GM18517 (cell line): ENCODE results near the gene DCST1.

Experiments
- ATAC-seq: cut with Tn5 transposase; IDR thresholded peaks from one replicate; pipeline ENCODE4 v1.9.1; 2021; ENCODE audit warnings: mild to moderate bottlenecking, moderate library complexity; ENCODE audit not compliant: unreplicated experiment

Gene DCST1

GRCh38 chr1:155051342-155051776 is 17.7 kb downstream of the DCST1 start:
- peak; percentile 34 for ATAC-seq

GRCh38 chr1:155051777-155052398 is 18.3 kb downstream of the DCST1 start:
- ATAC-seq: no peak

- ATAC-seq: no peak
Observed at GRCh38 chr1:155052439-155053395, 19.1 kb downstream of the DCST1 start.

DNA sequence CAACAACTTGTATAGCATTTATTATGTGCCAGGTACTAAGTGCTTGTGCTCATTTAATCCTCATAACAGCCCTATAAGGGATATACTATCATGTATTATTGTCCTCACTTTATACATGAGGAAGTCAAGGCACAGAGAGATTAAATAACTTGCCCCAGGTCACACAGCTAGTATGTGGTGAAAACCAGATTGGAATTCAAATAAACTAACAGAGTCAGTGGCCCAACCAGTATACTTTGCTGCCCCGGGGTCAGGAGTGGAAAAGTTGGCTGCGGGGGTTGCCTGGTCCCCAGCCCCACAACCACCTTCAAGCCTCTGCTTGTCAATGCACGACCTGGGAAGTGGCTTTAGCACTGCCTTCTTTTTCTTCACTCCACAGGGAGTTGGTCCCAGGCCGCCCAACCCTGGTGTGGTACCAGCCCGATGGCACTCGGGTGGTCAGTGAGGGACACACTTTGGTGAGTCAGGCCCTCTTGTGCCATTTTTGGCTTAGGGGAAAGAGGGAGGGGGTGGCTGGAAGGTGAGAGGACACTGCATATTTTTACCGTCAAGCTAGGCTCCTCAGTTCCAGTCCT is 20.0 kb downstream of the DCST1 start:
- no peak for ATAC-seq

DNA sequence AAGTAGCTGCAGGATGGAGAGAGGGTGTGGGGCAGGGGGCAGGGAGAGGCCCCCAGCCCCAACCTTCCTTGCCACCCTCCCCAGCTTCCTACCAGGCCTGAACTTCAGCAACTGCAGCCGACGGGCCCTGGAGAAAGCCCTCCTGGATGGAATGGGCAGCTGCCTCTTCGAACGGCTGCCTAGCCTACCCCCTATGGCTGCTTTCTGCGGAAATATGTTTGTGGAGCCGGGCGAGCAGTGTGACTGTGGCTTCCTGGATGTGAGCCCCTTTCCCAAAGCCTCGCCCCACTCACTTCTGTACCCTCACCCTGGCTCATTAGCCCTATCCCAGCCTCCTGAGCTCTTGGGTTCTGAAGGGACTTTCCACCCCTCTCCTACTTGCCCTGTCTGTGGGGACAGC is 23.5 kb downstream of the DCST1 start:
- no peak for ATAC-seq

- no peak for ATAC-seq
Observed at GRCh38 chr1:155057788-155058211, 24.2 kb downstream of the DCST1 start.

GRCh38 chr1:155060736-155061135 is 27.1 kb downstream of the DCST1 start:
- ATAC-seq: no peak

DNA sequence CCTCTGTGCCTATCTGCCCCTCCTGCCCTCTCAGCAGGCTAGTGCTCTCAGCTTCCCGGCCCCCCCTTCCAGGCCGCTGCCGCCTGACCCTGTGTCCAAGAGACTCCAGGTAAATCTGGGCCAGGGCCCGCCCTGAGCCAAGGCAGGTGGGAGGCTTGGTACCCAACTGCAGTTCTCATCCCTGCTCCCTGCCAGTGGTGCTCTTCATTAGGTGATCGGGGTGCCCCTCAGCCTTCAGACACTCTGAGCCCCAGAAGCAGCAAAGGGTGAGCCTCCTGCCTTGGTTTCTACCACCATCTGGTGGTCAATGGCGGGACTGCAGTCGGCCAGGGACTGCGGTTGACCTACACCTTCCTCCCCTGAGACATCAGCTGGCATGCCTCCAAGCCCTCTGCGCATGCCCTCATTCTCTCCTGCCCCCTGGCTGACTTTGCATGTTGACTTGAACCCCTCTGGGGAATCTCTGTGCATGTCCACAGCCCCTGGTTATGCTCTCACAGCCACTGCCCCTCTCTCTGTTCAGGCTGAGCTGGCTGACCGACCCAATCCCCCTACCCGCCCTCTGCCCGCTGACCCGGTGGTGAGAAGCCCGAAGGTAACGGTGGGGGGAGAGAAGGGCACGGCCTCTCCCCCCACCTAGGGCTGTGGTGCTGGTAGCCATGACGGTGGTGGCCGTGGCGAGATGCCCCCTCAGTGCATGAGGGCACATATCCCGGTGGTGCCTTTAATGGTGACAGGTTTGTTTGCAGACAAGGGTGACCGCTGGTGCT is 27.9 kb downstream of the DCST1 start:
- ATAC-seq: peak; percentile 46

DNA sequence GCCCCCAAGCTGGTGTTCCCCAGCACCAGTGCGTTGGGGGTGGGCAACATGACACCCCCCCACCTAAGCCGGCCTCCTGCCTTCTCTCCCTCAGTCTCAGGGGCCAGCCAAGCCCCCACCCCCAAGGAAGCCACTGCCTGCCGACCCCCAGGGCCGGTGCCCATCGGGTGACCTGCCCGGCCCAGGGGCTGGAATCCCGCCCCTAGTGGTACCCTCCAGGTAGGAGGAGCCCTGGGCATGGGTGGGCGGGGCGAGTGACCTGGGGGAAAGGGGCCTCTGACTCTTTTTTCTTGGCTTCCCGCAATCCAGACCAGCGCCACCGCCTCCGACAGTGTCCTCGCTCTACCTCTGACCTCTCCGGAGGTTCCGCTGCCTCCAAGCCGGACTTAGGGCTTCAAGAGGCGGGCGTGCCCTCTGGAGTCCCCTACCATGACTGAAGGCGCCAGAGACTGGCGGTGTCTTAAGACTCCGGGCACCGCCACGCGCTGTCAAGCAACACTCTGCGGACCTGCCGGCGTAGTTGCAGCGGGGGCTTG is 28.6 kb downstream of the DCST1 start:
- no peak for ATAC-seq

GRCh38 chr1:155062702-155063411 is 29.2 kb downstream of the DCST1 start:
- ATAC-seq: no peak

DNA sequence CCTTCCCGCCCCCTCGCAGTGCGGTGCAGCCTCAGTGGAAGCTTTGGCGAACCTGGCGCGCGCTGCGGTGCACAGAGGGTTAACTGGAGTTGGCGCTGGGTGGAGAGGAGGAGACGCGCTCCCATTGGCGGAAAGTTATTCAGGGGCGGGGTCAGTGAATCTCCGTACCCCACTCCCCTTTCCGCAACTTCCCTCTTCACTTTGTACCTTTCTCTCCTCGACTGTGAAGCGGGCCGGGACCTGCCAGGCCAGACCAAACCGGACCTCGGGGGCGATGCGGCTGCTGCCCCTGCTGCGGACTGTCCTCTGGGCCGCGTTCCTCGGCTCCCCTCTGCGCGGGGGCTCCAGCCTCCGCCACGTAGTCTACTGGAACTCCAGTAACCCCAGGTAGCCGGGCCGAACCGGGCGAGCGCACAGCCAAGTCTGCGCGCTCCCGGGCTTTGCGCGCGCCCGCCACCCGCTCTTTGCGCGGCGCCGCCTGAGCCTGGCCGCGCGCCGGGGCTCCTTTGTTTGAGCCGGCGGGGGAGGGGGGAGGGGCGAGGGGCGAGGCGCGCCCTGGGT is 30.0 kb downstream of the DCST1 start, which contains the start of gene EFNA4:
Gene EFNA4 (plus strand): TSS at position 191 of the 561 bp plus-strand sequence. CDS start 84 bp downstream, at position 275.
- peak; percentile 62 for ATAC-seq

- ATAC-seq: no peak
Observed at GRCh38 chr1:155064111-155064831, 30.6 kb downstream of the DCST1 start.

DNA sequence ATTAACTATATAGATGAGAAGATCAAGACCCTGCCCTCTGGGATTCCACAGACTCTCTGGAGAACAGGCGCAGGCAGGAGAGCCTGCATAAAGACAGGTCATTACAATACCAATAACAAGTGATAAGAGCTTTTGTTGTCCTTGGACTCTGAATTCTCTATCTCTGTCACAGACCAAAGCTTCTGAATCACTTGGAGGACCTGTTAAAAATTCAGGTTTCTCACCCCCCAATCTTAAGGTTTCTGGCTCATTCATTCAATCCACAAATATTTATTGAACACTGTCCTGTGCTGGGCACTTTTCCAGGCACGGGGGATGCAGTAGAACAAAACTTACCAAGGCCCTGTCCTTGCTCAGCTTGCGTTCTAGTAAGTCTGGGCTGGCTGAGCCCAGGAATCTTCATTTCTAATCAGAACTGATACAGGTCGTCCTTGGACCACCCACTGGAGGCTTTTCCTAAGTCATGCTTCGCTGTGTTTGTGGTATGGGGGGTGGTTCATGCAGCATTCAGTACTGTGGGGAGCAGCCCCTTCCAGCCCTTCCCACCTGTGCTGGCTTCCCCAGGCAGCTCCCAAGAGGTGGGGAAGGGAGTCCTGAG is 31.3 kb downstream of the DCST1 start:
- ATAC-seq: no peak

- no peak for ATAC-seq
Observed at GRCh38 chr1:155066777-155067176, 33.2 kb downstream of the DCST1 start.

- ATAC-seq: no peak
Observed at GRCh38 chr1:155068599-155068998, 35.0 kb downstream of the DCST1 start.

GRCh38 chr1:155069551-155070157 is 36.0 kb downstream of the DCST1 start:
- ATAC-seq: no peak

GRCh38 chr1:155070158-155070621 is 36.6 kb downstream of the DCST1 start:
- no peak for ATAC-seq
